ENCODE data around the gene SEC14L3.
A peak's percentile ranks its signal among the peaks of the same experiment; 100 is the strongest.

SEC14L3 gene

DNA sequence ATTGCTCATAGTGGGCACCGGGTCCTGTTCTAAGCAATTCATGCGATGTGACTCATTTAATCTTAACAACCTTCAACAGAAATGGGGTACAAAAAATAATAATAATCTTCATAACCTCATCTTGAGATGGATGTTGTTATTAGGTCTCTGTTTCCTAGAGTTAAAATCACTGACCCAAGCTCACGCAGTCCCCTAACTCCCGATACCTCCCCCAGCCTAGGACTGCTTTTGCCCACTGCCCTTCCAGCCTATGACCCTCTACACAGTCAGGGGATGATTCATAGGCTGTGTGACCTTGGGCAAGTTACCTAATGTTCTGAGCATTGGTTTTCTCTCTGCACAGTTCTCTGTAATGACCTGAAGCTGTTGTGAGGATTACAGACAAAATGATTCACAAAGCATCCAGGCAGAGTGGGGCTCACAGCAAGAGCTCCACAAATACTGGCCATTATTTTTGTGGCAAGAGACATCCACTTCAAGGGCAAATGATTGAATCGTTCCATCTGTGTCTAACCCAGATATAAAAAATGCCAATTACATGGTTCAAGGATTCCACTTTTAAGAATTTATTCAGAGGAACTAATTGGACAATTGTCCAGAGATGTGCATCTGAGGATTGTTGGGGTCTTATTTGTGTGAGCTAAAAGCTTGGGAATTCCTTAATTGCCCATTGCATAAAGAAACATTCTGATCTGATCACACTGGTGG is 26.2 kb downstream of the SEC14L3 start:
- TF ChIP-seq POLR2A (IDR thresholded peaks at IDR 0.05; ENCODE audit: extremely low read depth, insufficient read length) (no peak), MYC (IDR thresholded peaks at IDR 0.05; ENCODE audit: low read depth, low read length) (no peak)
- TF ChIP-seq, protein P1, sequence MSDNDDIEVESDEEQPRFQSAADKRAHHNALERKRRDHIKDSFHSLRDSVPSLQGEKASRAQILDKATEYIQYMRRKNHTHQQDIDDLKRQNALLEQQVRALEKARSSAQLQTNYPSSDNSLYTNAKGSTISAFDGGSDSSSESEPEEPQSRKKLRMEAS (IDR thresholded peaks at IDR 0.05; ENCODE audit: low read depth, low read length): no peak
- TF ChIP-seq, protein P2, sequence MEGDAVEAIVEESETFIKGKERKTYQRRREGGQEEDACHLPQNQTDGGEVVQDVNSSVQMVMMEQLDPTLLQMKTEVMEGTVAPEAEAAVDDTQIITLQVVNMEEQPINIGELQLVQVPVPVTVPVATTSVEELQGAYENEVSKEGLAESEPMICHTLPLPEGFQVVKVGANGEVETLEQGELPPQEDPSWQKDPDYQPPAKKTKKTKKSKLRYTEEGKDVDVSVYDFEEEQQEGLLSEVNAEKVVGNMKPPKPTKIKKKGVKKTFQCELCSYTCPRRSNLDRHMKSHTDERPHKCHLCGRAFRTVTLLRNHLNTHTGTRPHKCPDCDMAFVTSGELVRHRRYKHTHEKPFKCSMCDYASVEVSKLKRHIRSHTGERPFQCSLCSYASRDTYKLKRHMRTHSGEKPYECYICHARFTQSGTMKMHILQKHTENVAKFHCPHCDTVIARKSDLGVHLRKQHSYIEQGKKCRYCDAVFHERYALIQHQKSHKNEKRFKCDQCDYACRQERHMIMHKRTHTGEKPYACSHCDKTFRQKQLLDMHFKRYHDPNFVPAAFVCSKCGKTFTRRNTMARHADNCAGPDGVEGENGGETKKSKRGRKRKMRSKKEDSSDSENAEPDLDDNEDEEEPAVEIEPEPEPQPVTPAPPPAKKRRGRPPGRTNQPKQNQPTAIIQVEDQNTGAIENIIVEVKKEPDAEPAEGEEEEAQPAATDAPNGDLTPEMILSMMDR (IDR thresholded peaks at IDR 0.05; ENCODE audit: low read depth, low read length): no peak
- no peak for DNase-seq (ENCODE audit: low read depth)
- no peak overlapping the region for H3K4me3 ChIP-seq (ENCODE audit: low read depth, low read length)

DNA sequence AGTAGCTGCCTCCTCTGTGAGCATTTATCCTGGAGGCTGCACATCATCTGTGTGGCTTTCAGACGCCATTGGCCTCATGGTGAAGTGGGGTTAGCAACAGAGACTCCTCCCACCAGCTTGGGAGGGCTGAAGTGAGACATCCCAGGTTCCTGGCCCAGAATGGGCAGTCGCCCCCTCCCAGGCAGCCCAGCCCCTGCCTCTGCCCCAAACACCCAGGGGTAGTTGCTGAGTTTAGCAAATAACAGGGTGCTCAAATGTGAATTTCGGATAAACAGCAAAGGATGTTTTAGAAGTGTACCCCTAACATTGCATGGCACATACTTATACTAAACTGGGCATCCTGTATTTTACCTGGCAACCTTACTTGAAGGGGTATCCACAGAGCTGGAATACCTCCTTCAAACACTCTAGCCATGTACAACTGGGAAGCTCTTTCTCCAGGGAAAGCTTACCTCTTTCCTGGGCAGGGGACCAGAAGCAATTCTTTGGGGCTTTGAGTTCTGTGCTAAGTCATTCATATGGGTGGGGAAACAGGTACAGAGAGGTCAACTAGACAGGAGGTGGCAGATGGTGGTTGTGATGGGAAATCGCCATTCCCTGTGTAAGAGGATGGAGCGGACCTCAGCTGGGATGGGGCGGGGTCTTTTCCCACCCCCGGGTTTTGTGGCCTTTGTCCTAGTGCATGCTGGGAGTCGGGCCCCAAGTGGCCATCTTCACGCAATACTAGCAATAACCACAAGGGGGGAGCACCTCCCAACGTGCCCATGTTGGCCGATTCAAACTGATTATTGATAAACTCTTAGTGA is 27.0 kb downstream of the SEC14L3 start:
- DNase-seq (ENCODE audit: low read depth): peak; percentile 62
- TF ChIP-seq POLR2A (IDR thresholded peaks at IDR 0.05; ENCODE audit: extremely low read depth, insufficient read length) (no peak), MYC (IDR thresholded peaks at IDR 0.05; ENCODE audit: low read depth, low read length) (no peak)
- TF ChIP-seq, protein P2 (IDR thresholded peaks at IDR 0.05; ENCODE audit: low read depth, low read length): peak; percentile 64
- TF ChIP-seq, protein P1 (IDR thresholded peaks at IDR 0.05; ENCODE audit: low read depth, low read length): no peak
- no peak overlapping the region for H3K4me3 ChIP-seq (ENCODE audit: low read depth, low read length)

DNA sequence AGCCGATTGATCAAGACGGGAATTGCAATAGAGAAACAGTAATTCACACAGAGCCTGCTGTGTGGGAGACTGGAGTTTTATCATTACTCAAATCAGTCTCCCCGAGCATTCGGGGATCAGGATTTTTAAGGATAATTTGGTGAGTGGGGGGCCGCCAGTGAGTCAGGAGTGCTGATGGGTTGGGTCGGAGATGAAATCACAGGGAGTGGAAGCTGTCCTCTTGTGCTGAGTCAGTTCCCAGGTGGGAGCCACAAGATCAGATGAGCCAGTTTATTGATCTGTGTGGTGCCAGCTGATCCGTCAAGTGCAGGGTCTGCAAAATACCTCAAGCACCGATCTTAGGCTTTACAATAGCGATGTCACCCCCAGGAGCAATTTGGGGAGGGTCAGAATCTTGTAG is 30.7 kb downstream of the SEC14L3 start:
- DNase-seq (ENCODE audit: low read depth): no peak
- TF ChIP-seq, protein P2 (IDR thresholded peaks at IDR 0.05; ENCODE audit: low read depth, low read length): no peak
- TF ChIP-seq MYC (IDR thresholded peaks at IDR 0.05; ENCODE audit: low read depth, low read length) (no peak), POLR2A (IDR thresholded peaks at IDR 0.05; ENCODE audit: extremely low read depth, insufficient read length) (no peak)
- TF ChIP-seq, protein P1 (IDR thresholded peaks at IDR 0.05; ENCODE audit: low read depth, low read length): no peak
- no peak overlapping the region for H3K4me3 ChIP-seq (ENCODE audit: low read depth, low read length)

DNA sequence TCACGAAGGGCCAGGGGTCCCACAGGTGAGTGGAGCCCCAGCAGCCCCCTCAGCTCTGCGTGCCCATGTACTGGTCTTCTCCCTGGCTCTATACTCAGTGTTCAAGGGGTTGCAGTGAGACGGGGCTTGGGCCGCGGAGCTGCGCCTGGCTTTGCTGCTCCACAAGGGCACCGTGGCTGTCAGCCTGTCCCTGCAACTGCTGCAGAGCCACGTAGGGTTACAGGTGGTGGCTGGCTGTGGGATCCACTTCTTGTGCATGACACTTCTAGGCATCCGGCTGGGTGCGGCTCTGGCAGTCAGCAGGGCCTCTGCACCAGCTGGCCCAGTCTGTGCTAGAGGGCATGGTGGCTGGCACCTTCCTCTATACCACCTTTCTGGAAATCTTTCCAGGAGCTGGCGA is 32.0 kb downstream of the SEC14L3 start:
- no peak for TF ChIP-seq POLR2A (IDR thresholded peaks at IDR 0.05; ENCODE audit: extremely low read depth, insufficient read length)
- TF ChIP-seq, protein P1 (IDR thresholded peaks at IDR 0.05; ENCODE audit: low read depth, low read length): no peak
- TF ChIP-seq, protein P2 (IDR thresholded peaks at IDR 0.05; ENCODE audit: low read depth, low read length): no peak
- no peak for TF ChIP-seq MYC (IDR thresholded peaks at IDR 0.05; ENCODE audit: low read depth, low read length)
- DNase-seq (ENCODE audit: low read depth): no peak
- no peak overlapping the region for H3K4me3 ChIP-seq (ENCODE audit: low read depth, low read length)

DNA sequence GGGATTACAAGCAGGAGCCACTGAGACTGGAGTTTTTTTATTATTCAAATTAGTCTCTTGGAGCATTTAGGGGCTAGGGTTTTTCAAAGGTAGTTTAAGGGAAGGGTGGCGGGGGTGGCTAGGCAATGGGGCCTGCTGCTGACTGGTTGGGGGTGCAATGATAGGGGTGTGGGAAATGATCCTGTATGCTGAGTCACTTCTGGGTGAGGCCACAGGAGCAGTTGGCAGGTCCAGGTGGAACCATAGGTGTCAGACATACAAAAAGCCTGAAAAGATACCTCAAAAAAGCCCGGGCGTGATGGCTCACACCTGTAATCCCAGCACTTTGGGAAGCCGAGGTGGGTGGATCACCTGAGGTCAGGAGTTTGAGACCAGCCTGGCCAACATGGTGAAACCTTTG is 32.6 kb downstream of the SEC14L3 start:
- no peak for DNase-seq (ENCODE audit: low read depth)
- TF ChIP-seq POLR2A (IDR thresholded peaks at IDR 0.05; ENCODE audit: extremely low read depth, insufficient read length): no peak
- TF ChIP-seq MYC (IDR thresholded peaks at IDR 0.05; ENCODE audit: low read depth, low read length): no peak
- TF ChIP-seq, protein P1 (IDR thresholded peaks at IDR 0.05; ENCODE audit: low read depth, low read length): no peak
- TF ChIP-seq, protein P2 (IDR thresholded peaks at IDR 0.05; ENCODE audit: low read depth, low read length): no peak
- H3K4me3 ChIP-seq (ENCODE audit: low read depth, low read length): no peak overlapping the region
